ENCODE measurements around the gene HEYL.

The HEYL gene

DNA sequence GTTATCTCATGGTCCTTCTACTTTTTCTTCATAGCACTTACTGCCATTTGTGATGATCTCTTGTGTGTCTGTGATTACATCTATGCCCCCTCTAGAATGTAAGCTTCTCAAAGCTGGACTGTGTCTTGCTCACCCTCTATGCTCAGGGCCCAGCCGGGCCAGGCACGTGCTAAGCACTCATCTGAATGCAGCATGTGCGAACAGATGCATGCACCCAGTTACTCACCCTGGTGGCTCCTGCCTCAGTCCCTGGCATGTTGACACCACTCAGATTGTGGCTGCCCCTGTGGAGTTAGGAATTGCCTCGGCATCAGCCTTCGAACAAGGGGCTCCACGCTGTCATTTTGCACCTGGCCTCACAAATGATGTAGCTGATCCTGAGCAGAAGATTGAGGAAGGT, 43.3 kb downstream of the HEYL start:
- DNase-seq = no peak

DNA sequence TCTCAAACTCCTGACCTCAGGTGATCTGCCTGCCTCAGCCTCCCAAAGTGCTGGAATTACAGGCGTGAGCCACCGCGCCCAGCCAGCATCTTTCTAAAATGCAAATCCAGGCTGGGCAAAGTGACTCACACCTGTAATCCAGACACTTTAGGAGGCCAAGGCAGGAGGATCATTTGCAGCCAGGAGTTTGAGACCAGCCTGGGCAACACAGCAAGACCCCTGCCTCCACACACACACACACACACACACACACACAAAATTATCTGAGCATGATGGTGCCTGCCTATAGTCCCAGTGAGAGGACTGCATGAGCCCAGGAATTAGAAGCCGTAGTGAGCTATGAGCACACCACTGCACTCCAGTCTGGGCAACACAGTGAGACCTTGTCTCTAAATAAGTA, 46.1 kb downstream of the HEYL start:
- no peak for DNase-seq

DNA sequence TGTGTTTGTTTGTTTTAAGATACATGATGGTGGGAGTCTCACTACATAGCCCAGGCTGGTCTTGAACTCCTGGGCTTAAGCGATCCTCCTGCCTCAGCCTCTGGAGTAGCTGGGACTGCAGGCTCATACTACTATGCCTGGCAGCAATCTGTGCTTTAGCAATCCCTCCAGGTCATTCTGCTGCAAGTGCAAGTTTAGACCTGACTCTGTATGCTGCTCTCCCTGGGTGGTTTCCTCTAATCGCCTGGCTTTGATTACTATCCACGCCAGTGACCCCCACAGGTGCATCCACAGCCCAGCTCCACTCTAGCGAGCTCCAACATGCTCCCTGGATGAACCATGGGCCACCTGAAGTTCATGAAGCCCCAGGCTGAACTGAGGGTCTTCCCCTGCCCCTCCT, 47.4 kb downstream of the HEYL start:
- no peak for DNase-seq

DNA sequence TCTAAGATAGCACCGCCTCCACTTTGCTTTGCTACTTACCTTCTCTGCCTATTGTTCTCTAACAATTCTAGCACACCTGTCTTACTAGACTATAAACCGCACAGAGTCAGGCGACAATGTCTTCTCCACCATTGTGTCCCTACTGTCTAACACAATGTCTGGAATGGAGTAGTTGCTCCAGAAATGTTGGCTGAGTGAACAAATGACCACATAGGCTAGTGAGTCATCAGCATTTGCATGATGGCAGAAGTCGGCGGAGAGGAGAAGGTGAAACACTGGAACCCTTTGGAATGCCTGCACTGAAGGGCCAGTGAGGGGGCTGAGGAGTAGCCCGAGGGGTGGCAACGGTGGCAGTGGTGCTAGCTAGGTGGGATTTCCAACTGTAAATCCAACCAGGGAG, 48.9 kb downstream of the HEYL start:
- peak in 2 of 3 donors; percentile 21 to 25 for DNase-seq

DNA sequence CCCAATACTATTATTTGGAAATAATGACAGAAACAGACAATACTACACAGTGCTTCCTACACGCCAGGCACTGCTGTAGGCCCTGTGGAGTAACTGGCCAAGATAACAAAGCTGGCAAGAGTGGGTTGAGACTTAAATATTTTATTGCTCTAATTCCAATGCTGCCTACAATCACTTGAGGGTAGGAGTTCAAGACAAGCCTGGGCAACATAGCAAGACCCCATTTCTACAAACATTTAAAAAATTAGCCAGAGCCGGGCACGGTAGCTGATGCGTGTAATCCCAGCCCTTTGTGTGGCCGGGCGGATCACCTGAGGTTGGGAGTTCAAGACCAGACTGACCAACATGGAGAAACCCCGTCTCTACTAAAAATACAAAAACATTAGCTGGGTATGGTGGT, 53.5 kb downstream of the HEYL start:
- DNase-seq = no peak

DNA sequence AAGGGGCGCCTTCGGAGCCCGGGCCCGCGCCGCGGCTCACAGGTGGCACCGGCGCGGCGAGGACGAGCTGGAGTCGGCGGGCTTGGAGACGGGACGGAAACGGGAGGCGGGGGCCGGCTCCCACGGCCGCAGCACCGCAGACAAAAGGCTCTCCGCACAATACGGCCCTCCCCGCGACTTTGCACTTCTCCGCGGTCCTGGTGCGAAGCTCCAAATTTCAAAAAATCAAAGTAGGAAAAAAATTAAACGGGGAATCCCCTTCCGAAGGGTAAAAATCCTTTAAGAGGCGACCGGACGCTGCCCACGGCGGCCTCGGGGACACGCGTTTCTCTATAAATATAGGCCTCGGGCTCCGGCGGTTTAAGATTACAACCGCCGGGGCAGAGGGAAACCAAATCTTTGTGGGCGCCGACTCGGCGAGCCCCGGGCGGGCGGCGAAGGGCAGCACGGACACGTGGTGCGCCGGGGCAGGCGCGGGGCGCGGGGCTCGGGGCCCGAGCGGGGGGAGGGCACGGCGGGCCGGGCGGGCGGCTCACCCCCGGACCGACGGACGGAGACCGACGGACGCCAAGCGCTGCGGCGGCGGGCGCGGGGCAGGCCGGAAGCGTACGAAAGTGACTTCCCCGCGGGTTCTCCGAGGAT, 63.3 kb downstream of the HEYL start:
- DNase-seq = peak in 2 of 3 donors; percentile 48 to 73

DNA sequence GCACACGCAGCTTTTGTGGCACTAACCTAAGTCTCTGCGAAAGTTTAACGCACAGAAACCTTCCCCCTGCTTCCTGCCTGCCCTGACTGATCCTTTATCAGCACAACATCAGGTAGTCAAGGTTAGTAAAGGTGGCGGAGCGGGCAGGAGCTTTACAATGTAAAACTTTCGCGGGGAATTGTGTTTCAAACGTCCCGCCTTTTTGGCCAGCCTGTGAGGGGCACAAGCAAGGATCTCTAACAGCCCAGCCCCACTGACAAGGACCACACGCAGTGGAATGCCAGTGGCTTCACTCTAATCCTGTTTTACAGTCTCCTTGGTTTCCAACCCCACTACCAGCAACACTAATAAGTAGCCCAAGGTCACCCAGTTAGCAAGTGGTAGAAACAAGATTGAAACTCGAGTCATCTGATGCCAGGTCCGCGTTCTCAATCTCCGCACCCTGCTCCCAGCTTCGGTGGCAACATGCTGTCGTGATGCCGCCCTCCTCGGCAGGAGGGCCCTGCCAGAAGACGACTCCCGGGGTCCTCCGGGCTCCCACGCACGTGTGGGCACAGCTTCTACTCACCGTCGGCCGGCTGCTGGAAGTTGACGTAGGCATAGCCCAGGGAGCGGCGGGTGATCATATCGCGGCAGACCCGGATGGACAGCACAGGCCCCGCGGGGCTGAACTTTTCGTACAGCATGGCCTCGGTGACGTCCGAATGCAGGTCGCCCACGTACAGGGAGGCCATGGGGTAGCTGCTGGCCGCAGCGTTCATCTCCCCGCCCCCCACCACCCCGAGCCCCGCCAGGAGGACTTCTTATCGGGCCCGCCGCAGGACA, 64.0 kb downstream of the HEYL start:
- DNase-seq = peak; percentile 77 to 88 (median 86)

DNA sequence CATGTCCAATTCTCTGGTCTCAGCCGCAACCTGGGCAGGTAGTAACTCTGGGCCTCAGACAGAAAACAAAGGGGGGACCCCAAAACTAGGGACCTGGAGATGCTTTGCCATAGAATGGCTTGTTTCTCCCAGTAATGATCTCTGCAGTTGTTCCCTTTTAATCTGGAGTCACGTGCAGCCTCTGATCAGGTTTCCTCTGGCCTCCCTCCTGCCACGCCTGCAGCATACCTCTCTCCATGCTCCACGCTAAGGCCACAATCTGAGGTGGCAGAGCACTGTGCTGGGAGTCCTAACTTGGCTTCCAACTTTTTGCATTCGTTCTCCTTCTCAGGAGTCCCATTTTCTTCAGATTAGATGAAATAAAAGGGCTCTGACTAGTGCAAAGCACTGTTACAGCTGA, 64.8 kb downstream of the HEYL start:
- no peak for DNase-seq

Measured in suppressor macrophage treated with lipopolysaccharide for 1 hour (primary cell).